PC-9 (cell line): ENCODE measurements around the gene UBA52. TPM values are rescaled to one million over a fixed set of nuclear protein-coding genes. Genes with fewer than 3 reads are reported as not detected.

Experiments used
- BruUV-seq: library from RNA; stranded (reverse); fragments of 400-500 nt; replicated peaks from 2 replicates; lab custom pipeline; 2021; lab: Mats Ljungman, UMichigan
- CTCF ChIA-PET: fragments of 300-600 bp; sonication (Branson Sonifier 250); formaldehyde crosslinking; loops from one replicate; lab custom pipeline; 2022; ENCODE audit warnings: antibody characterized with exemption; lab: Charles Lee
- POLR2A ChIA-PET: fragments of 300-600 bp; sonication (Branson Sonifier 250); formaldehyde crosslinking; loops from one replicate; lab custom pipeline; 2022; ENCODE audit warnings: antibody characterized with exemption; ENCODE audit not compliant: unreplicated experiment; lab: Charles Lee
- DNase-seq, 2 experiments: peaks; one replicate each; pipeline versions ENCODE4 v3.0.0 to v3.0.0-alpha.2; 2015 to 2022; ENCODE audit warnings: mixed read lengths in 1 of 2
- H2AFZ ChIP-seq: fragments of 200-600 bp; sonication (generic); 2 replicates; pipeline ENCODE4 v1.8.1; 2017; ENCODE audit warnings: antibody characterized with exemption
- H3F3A ChIP-seq: fragments of 200-600 bp; sonication (generic); 2 replicates; pipeline ENCODE4 v1.8.1; 2017; ENCODE audit warnings: antibody characterized with exemption, mild to moderate bottlenecking, low read depth; ENCODE audit not compliant: insufficient read depth
- H3K27ac ChIP-seq: fragments of 200-600 bp; sonication (generic); 2 replicates; pipeline ENCODE4 v1.6.1; 2016; ENCODE audit warnings: mixed run types
- H3K27me3 ChIP-seq: fragments of 200-600 bp; sonication (generic); 2 replicates; pipeline ENCODE4 v1.6.1; 2016; ENCODE audit warnings: low read depth, mixed run types; ENCODE audit not compliant: insufficient read depth
- H3K36me3 ChIP-seq: fragments of 200-600 bp; sonication (generic); 2 replicates; pipeline ENCODE4 v1.6.1; 2016; ENCODE audit warnings: low read depth, mixed run types
- H3K4me1 ChIP-seq: fragments of 200-600 bp; sonication (generic); replicated peaks from 2 replicates; pipeline ENCODE4 v1.6.1; 2016; ENCODE audit warnings: mixed run types; ENCODE audit not compliant: insufficient read depth
- H3K4me2 ChIP-seq: fragments of 200-600 bp; sonication (generic); 2 replicates; pipeline ENCODE4 v1.6.1; 2017; ENCODE audit warnings: mixed run types
- H3K4me3 ChIP-seq: fragments of 200-600 bp; sonication (generic); 2 replicates; pipeline ENCODE4 v1.6.1; 2016; ENCODE audit warnings: mixed run types
- H3K79me2 ChIP-seq: fragments of 200-600 bp; sonication (generic); 2 replicates; pipeline ENCODE4 v1.6.1; 2017; ENCODE audit warnings: low read depth, mixed run types
- H3K9me2 ChIP-seq: fragments of 200-600 bp; sonication (generic); 2 replicates; pipeline ENCODE4 v1.8.1; 2017; ENCODE audit warnings: mild to moderate bottlenecking; ENCODE audit not compliant: insufficient read depth
- H3K9me3 ChIP-seq: fragments of 200-600 bp; sonication (generic); 2 replicates; pipeline ENCODE4 v1.8.1; 2016; ENCODE audit warnings: low read depth; ENCODE audit not compliant: insufficient read depth
- H4K20me1 ChIP-seq: fragments of 200-600 bp; sonication (generic); 2 replicates; pipeline ENCODE4 v1.8.1; 2017; ENCODE audit not compliant: insufficient read depth
- CTCF ChIP-seq: fragments of 200-600 bp; sonication (generic); conservative IDR thresholded peaks from 2 replicates; pipeline ENCODE4 v1.6.1; 2017; ENCODE audit warnings: mixed run types, antibody characterized with exemption, mild to moderate bottlenecking, moderate library complexity
- EZH2 ChIP-seq: fragments of 200-600 bp; sonication (generic); IDR thresholded peaks from 2 replicates; pipeline ENCODE4 v1.8.0; 2017; ENCODE audit warnings: antibody characterized with exemption, low read depth
- intact Hi-C: fragments of 100-400 bp; cut with micrococcal nuclease; formaldehyde crosslinking; loops from one replicate; pipeline ENCODE4 v1.10.0; 2022; ENCODE audit not compliant: unreplicated experiment
- total RNA-seq: library from RNA; stranded (reverse); gene quantifications from 2 replicates; pipeline ENCODE4 v1.2.3, GENCODE V29; 2021

UBA52 gene
- total RNA-seq, 1 experiment from 2014 or later = 1,141 TPM

- Histone ChIP-seq H2AFZ (peak overlapping the region; percentile 70; the same call in 1 of the 2 replicates), H3K9me3 (no peaks in the 10 kb centered on the region), H3K36me3 (peaks cover 24% of the 10 kb centered on the region), H3K4me2 (peak overlapping the region; percentile 99), H3K4me3 (peak overlapping the region; percentile 86), H3K27ac (no peak overlapping the region), H3K27me3 (no peaks in the 10 kb centered on the region), H4K20me1 (no peaks in the 10 kb centered on the region), H3K9me2 (no peaks in the 10 kb centered on the region), H3K4me1 (peaks cover 10% of the 10 kb centered on the region; the same call in 1 of the 2 replicates), H3K79me2 (peaks cover 17% of the 10 kb centered on the region), H3F3A (peaks cover 6% of the 10 kb centered on the region; the same call in 1 of the 2 replicates)
- ChIA-PET POLR2A (interaction anchor here (0.6 kb wide), 1 partner anchor 249 kb away, joined by 12 read pairs; no protein-coding TSS in a partner anchor), CTCF (interaction anchor here (0.6 kb wide), 1 partner anchor 152 kb away, joined by 5 read pairs; no protein-coding TSS in a partner anchor)
- BruUV-seq = no TSS peak
- TF ChIP-seq CTCF = no peak
- no peak for TF ChIP-seq EZH2
- intact Hi-C loops = no loop called here
- DNase-seq = no peak
Observed at GRCh38 chr19:18541992-18542940, 29.4 kb upstream of the UBA52 start.

- intact Hi-C loops = no loop called here
- H3K9me2 ChIP-seq = no peaks in the 10 kb centered on the region
- no peaks in the 10 kb centered on the region for H3K27me3 ChIP-seq
- peaks cover 17% of the 10 kb centered on the region for H3K79me2 ChIP-seq
- peak within 1 kb of the TSS; percentile 99 for H3K4me2 ChIP-seq
- H3K4me3 ChIP-seq = peak within 1 kb of the TSS; percentile 86
- ChIA-PET POLR2A (interaction anchor here (0.6 to 0.7 kb wide), 4 partner anchors 14 to 250 kb away, joined by 3 to 12 read pairs (median 4); partner anchors contain the start of genes KXD1 and UBA52), CTCF (interaction anchor here (0.8 kb wide), 1 partner anchor 14 kb away, joined by 4 read pairs; no protein-coding TSS in a partner anchor)
- no peak within 1 kb of the TSS for H3K27ac ChIP-seq
- peak within 1 kb of the TSS; percentile 83 for H2AFZ ChIP-seq
- H3F3A ChIP-seq = peaks cover 6% of the 10 kb centered on the region; the same call in 1 of the 2 replicates
- DNase-seq = peak; percentile 73 to 91
- no peaks in the 10 kb centered on the region for H3K9me3 ChIP-seq
- H3K36me3 ChIP-seq = peaks cover 24% of the 10 kb centered on the region
- peaks cover 10% of the 10 kb centered on the region; the same call in 1 of the 2 replicates for H3K4me1 ChIP-seq
- H4K20me1 ChIP-seq = no peaks in the 10 kb centered on the region
- BruUV-seq = no TSS peak
- TF ChIP-seq CTCF (no peak), EZH2 (no peak)
Observed at GRCh38 chr19:18542941-18543813, 28.5 kb upstream of the UBA52 start, which contains the start of gene FKBP8. Gene FKBP8 (minus strand): TSS chr19:18543573. CDS start chr19:18541970, 1,603 bp downstream.
